ENCODE measurements around the gene ACKR2.

ACKR2 gene

GRCh38 chr3:42826141-42826540, 16.9 kb downstream of the ACKR2 start:
- no peaks in the 10 kb centered on the region for H3K4me1 ChIP-seq

GRCh38 chr3:42827023-42827422, 17.8 kb downstream of the ACKR2 start:
- H3K36me3 ChIP-seq = no peaks in the 10 kb centered on the region
- no peak for TF ChIP-seq CTCF (IDR thresholded peaks at IDR 0.05; ENCODE audit: low read depth, low read length)
- no peak overlapping the region for H3K4me3 ChIP-seq (ENCODE audit: low read depth, low read length)
- no peaks in the 10 kb centered on the region for H3K4me1 ChIP-seq
- no peaks in the 10 kb centered on the region for H3K9me3 ChIP-seq
- no peak for DNase-seq
- H3K27me3 ChIP-seq = no peaks in the 10 kb centered on the region

More at GRCh38 chr3:42826141-42826540, 16.9 kb downstream of the ACKR2 start:
- H3K4me3 ChIP-seq (ENCODE audit: low read depth, low read length) = no peak overlapping the region
- no peaks in the 10 kb centered on the region for H3K27me3 ChIP-seq
- no peaks in the 10 kb centered on the region for H3K36me3 ChIP-seq
- TF ChIP-seq CTCF (IDR thresholded peaks at IDR 0.05; ENCODE audit: low read depth, low read length) = no peak
- DNase-seq = no peak
- H3K9me3 ChIP-seq = no peaks in the 10 kb centered on the region

- no peak for TF ChIP-seq CTCF (IDR thresholded peaks at IDR 0.05; ENCODE audit: low read depth, low read length)
- Histone ChIP-seq H3K4me1 (no peaks in the 10 kb centered on the region), H3K36me3 (no peaks in the 10 kb centered on the region), H3K9me3 (no peaks in the 10 kb centered on the region), H3K27me3 (no peaks in the 10 kb centered on the region), H3K4me3 (ENCODE audit: low read depth, low read length) (no peak overlapping the region)
- no peak for DNase-seq
These were observed 18.4 kb downstream of the ACKR2 start for GRCh38 chr3:42827654-42828053.

GRCh38 chr3:42829083-42829627, 19.9 kb downstream of the ACKR2 start:
- Histone ChIP-seq H3K9me3 (no peaks in the 10 kb centered on the region), H3K4me3 (ENCODE audit: low read depth, low read length) (no peak overlapping the region), H3K4me1 (no peaks in the 10 kb centered on the region), H3K36me3 (no peaks in the 10 kb centered on the region), H3K27me3 (no peaks in the 10 kb centered on the region)
- no peak for TF ChIP-seq CTCF (IDR thresholded peaks at IDR 0.05; ENCODE audit: low read depth, low read length)
- no peak for DNase-seq

GRCh38 chr3:42829628-42830436, 20.6 kb downstream of the ACKR2 start:
- Histone ChIP-seq H3K4me3 (ENCODE audit: low read depth, low read length) (no peak overlapping the region), H3K27me3 (no peaks in the 10 kb centered on the region), H3K9me3 (no peaks in the 10 kb centered on the region), H3K4me1 (no peaks in the 10 kb centered on the region), H3K36me3 (no peaks in the 10 kb centered on the region)
- DNase-seq = no peak
- TF ChIP-seq CTCF (IDR thresholded peaks at IDR 0.05; ENCODE audit: low read depth, low read length) = no peak

All from BE2C (cell line).